NCI-H187 treated with DMSO at 0.1 percent for 48 hours (cell line): ENCODE data around the gene HS6ST3.
A peak's percentile ranks its signal among the peaks of the same experiment; 100 is the strongest.
"Not testable (repeated sequence)": the region's sequence is repeated elsewhere in the genome, so short reads cannot be mapped to it uniquely, and the experiment has no call there.

Source experiments
- DNase-seq: peaks from one replicate; lab custom pipeline; 2025; lab: John Stamatoyannopoulos, UW

HS6ST3 gene

GRCh38 chr13:96089749-96090239 lies at the start of gene HS6ST3:
HS6ST3 (plus strand) TSS chr13:96090107.
- DNase-seq = no peak

DNA sequence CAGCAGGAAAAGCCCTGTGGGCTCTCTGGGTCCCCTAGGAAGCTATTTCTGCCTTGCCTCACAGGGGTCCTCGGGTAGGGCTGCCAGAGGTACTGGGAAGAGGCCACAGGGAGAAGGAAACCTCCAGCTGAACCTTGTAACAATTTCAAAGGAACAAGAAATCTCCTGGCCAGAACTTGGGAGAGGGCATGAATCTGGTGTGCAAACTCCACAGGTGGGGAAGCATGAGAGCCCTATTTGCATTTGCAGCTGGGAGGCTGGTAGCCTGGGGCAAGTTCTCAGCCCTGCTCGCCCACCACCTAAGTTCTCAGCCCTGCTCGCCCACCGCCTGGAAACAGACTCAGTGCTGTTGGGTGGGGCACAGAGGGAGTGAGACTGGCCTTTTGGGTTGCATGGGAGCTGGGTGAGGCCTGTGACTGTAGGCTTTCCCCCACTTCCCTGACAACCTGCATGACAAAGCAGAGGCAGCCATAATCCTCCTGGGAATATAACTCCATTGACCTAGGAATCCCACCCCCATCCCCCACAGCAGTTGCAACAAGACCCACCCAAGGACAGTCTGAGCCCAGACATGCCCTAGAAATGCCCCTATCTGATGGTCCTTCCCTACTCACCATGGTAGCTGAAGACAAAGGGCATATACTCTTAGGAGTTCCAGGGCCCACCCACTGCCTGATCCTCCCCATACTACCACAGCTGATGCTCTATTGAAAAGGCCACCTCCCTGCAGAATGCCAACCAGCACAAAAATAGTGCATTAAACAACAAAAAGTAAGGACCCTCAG lies 48.4 kb upstream of the HS6ST3 start:
- DNase-seq = no peak

- DNase-seq = no peak
Measured at GRCh38 chr13:96044238-96044637, 45.7 kb upstream of the HS6ST3 start.

GRCh38 chr13:96046449-96047126 lies 43.3 kb upstream of the HS6ST3 start:
- not testable (repeated sequence) for DNase-seq

DNA sequence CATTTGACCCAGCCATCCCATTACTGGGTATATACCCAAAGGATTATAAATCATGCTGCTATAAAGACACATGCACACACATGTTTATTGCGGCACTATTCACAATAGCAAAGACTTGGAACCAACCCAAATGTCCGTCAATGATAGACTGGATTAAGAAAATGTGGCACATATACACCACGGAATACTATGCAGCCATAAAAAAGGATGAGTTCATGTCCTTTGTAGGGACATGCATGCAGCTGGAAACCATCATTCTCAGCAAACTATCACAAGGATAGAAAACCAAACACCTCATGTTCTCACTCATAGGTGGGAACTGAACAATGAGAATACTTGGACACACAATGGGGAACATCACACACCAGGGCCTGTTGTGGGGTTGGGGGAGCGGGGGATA lies 39.0 kb upstream of the HS6ST3 start:
- not testable (repeated sequence) for DNase-seq

- DNase-seq = not testable (repeated sequence)
Measured at GRCh38 chr13:96051491-96051890, 38.4 kb upstream of the HS6ST3 start.

DNA sequence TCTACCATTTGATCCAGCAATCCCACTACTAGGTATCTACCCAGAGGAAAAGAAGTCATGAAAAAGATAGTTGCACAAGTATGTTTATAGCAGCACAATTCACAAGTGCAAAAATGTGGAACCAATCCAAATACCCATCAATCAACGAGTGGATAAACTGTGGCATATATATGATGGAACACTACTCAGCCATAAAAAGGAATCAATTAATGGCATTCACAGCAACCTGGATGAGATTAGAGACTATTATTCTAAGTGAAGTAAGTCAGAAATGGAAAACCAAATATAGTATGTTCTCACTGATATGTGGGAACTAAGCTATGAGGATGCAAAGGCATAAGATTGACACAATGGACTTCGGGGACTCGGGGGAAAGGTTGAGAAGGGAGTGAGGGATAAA lies 38.0 kb upstream of the HS6ST3 start:
- not testable (repeated sequence) for DNase-seq

DNA sequence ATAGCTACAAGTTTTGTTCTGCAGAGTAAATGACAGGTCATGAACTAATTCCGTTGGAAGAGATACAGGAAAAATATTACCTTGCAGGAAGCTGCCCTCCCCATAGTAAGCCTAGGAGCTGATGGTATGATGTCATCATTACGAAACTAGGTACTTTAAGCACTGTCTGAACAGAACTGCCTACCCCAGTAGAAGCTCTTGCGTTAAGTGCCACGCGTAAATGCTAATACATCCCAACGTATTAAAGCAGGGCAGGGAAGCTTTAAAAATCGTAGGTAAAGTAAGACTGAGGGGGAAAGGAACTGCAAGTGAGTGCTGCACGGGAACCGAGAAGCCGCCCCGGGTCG lies 37.3 kb upstream of the HS6ST3 start:
- DNase-seq = peak; percentile 24

DNA sequence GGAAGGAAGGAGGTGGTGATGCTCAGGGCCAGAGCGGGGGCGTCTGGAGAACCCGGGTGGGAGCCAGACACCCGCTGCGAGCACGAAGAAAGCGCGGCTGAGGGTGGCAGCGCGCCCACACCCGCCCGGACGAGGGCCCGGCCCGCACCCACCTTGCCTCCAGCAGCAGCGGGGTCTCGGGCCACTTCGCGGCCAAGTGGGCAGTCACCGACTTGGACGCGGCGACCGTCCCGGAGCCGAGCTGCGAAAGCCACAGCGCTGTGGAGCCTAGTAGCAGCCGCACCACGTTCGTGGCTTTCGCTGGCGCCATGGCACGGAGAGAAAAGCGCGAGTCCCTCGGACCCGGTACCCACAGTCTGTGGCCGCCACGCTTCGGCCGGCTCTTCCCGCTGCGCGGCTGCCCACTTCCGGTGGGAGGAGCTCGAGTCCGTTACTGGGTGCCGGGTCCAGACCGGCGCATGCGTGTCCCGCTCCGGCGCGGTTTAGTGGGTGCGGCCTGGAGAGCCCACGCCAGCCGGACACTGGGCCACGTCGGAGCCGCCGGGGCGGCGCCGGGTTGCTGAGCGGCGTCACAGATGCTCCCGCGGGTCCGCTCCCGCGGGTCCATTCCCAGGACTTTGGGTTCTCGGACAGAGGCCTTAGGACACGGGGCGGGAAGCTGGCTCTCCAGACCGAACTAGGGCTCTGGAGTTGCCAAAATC lies 36.8 kb upstream of the HS6ST3 start, which contains the start of gene UGGT2:
TSS of gene UGGT2 (minus strand) at position 399 of the 701 bp plus-strand sequence. CDS start at position 310, 89 bp downstream.
- DNase-seq = peak; percentile 58

DNA sequence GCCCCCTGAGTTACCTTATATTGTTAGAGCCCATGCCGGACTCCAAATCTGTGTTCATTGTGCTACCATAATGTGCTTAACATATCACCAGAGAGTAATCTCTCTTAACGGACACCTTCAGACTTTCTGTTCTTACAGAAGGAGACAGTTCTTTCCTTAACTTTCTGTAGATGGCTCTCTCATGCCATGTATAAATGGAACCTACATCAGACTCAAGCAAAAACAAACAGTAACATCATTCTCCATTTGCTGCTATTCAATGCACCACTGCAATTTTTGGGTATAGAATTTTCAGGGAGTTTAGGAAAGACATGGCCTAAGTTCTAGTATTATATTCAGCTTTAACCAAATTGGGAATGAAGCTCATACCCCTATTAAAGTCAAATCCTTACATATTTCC lies 24.1 kb upstream of the HS6ST3 start:
- no peak for DNase-seq

DNA sequence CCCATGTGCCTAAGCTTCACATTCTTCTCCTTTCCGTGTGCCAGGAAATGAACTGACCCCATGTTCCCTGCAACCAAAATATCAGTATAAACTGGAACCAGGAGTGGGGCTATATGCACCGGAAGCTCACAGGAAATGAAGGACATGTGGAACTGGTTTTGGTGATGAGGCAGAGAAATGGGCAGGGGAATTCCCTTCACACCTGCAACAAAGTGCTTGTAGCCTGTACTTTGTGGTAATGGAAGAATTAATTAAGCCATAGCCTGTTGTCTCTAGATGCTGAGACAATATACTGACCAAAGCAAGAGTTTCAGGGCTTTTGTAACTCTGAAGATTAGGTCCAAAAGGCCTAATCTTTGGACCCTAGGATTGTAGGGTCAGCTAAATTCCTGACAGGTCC lies 21.2 kb upstream of the HS6ST3 start:
- DNase-seq = no peak

GRCh38 chr13:96071504-96071903 lies 18.4 kb upstream of the HS6ST3 start:
- no peak for DNase-seq

GRCh38 chr13:96072392-96072791 lies 17.5 kb upstream of the HS6ST3 start:
- DNase-seq = no peak

DNA sequence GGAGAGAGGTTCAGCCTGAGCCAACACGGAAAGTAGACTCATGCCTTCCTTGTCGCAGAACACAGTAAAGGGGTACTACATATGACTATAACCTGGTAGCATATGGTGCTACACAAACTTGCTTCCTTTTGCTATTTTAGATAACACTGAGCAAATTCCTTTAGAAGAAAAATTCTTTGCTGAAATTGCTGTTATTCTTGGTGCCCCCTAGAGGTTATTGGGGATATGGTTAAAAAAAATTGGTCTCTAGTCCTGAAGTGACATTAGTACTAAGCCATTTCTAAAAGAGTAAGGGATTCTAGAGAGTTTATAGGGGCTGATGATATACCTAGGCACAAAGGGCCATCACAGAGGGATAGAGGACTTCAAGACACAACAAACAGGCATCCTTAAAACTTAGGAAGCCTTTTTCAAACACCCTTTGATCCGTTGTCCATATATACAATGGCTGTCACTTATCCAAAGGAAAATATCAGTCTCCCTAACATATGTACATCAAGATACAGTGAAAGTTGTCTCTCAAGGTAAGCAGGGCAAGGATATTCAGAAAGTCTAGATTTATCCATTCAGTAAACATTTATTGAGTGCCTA lies 13.9 kb upstream of the HS6ST3 start:
- no peak for DNase-seq

GRCh38 chr13:96080676-96081075 lies 9.2 kb upstream of the HS6ST3 start:
- no peak for DNase-seq

DNA sequence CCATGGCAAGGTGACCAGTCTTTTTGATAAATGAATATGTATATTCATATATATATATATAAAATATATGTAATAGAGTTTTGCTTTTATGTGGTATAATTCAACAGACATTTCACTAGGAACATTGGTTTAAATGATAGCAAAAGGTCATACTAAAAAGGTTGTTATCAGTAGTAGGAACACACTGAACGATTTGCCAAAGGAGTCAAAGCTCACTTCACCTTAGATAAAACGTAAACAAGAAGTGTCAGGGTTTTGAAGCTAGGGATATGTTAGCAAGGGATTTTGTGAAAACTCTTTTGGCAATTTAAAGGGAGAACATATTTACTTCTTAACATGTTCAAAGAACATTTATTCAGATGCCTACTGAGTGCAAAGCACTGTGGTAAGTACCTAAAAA lies 8.0 kb upstream of the HS6ST3 start:
- no peak for DNase-seq

GRCh38 chr13:96082640-96083039 lies 7.3 kb upstream of the HS6ST3 start:
- no peak for DNase-seq

DNA sequence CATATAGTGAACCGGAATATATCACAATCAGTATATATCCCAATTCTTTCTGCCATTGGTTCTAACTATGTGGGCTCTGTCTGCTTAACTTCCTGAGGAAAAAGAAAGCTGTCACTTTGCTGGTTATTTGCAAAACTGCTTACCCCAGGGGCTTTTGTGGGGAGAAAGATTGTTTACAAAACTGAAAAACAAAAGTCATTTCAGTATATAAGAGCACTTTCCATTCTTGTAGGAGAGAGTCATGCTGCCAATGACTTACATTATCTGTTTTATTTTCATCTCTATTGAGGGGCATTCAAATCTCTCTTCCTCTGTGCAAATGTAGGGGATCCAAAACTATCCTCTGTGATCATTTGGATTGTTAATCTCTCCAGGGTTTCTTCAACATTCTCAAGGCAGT lies 3.2 kb upstream of the HS6ST3 start:
- no peak for DNase-seq

DNA sequence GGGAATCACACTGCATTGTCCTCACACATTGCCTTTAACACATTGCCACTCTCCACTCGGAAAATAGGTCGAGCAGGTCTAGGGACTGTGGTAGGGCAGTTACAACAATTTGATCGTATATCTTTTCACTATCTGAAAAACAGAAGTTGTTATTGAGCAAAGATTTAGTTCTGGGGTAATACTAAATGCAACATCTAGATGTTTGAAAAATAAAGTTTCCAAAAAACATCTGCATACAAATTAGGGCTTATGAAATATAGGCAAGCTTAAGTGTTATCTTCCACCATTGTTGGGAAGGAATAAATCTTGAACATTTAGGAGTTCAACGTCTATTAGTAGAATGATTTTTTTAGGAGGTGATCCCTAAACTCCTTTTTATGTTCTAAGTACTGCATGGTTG lies 768 bp upstream of the HS6ST3 start:
- DNase-seq = no peak

DNA sequence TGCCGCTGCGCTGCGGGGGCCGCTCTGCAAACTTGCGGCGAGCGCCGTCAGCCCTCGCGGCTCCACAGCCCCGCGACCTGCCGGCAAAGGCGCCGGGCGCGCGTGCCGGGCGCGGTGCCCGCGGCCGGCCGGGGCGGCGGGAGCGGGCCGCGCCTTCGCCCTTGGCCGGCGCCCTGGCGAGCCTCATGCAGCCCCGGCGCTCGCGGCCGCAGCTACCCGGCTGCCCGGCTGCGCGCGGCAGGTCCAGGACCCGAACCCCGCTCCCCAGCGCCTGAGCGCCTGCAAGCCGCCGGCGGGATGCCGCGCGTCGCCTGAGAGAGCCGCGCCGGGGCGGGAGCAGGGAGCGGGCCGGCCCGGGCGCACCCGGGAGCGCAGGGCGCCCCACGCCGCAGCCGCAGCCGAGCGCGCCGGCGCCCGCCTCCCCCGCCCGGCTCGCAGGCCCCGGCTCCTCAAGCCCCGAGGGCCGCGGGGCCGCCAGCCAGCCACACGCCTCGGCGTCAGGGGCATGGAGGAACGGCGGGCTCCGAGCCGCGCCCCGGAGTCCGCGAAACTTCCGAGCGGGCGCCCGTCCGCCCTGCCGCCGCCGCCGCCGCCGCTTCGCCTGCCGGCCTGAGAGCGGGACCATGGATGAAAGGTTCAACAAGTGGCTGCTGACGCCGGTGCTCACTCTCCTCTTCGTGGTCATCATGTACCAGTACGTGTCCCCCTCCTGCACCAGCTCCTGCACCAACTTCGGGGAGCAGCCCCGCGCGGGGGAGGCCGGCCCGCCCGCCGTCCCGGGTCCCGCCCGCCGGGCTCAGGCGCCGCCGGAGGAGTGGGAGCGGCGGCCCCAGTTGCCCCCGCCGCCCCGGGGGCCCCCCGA lies 564 bp downstream of the HS6ST3 start:
- DNase-seq = no peak
